ENCODE data around the gene FAM25A. TPM values are rescaled to one million over a fixed set of nuclear protein-coding genes. Genes with fewer than 3 reads are reported as not detected.
A peak's percentile ranks its signal among the peaks of the same experiment; 100 is the strongest.
"Not testable (repeated sequence)": the region's sequence is repeated elsewhere in the genome, so short reads cannot be mapped to it uniquely, and the experiment has no call there.

FAM25A gene
- total RNA-seq, 6 donors from 2014 or later = not detected

DNA sequence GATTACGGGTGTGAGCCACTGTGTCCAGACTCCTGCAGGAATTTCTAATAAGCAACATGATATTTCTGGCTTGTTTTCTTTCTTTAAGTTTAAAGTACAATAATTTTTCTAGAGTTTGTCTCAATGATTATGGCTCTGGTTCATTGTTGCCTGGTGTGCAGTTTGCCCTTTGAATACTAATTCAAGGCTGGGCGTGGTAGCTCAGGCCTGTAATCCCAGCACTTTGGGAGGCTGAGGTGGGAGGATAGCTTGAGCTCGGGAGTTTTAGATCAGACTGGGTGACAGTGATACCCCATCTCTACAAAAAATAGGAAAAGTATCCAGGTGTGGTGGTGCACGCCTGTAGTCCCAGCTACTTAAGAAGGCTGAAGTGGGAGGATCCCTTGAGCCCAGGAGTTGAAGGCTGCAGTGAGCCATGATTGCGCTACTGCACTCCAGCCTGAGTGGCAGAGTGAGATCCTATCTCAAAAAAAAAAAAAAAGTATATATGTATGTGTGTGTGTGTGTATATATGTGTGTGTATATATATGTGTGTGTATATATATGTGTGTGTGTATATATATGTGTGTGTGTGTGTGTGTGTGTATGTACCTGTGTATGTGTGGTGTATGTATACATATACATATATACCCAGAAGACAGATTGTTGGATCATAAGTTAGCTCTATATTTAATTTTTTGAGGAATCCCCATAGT lies 43.6 kb upstream of the FAM25A start:
- 96% methylated on average over 5 of the region's 5 CpGs for WGBS, 2 donors
- H3K27ac ChIP-seq = no peak overlapping the region
- ATAC-seq (ENCODE audit: low FRiP score in 2 of 2) (no peak), DNase-seq (no peak)
- peaks cover 10 to 18% (median 13%) of the 10 kb centered on the region in 4 donors for H3K4me1 ChIP-seq
- no peak overlapping the region for H3K4me3 ChIP-seq
- H3K9me3 ChIP-seq = no peaks in the 10 kb centered on the region
- no peak for TF ChIP-seq POLR2AphosphoS5 (IDR thresholded peaks at IDR 0.05)
- H3K27me3 ChIP-seq = no peaks in the 10 kb centered on the region
- H3K36me3 ChIP-seq = no peaks in the 10 kb centered on the region

DNA sequence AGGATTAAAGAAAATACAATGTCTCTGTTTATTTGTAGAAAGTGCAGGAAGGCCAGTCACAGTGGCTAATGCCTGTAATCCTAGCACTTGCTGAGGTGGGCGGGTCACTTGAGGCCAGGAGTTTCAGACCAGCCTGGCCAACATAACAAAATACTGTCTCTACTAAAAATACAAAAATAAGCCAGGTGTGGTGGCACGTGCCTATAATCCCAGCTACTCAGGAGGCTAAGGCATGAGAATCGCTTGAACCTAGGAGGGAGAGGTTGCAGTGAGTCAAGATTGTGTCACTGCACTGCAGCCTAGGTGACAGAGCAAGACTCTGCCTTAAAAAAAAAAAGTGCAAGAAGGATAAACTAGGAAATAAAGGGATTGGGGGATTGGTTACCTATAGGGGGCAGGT lies 41.6 kb upstream of the FAM25A start:
- WGBS, 2 donors = 75 to 86% methylated on average over 3 of the region's 3 CpGs
- not testable (repeated sequence) for H3K9me3 ChIP-seq; ATAC-seq (ENCODE audit: low FRiP score in 2 of 2); H3K27me3 ChIP-seq; H3K36me3 ChIP-seq; H3K4me3 ChIP-seq; DNase-seq
- Histone ChIP-seq H3K4me1 (peaks cover 0 to 13% (median 11%) of the 10 kb centered on the region in 4 donors), H3K27ac (peak overlapping the region in 2 of 4 donors; percentile 43 to 53)

DNA sequence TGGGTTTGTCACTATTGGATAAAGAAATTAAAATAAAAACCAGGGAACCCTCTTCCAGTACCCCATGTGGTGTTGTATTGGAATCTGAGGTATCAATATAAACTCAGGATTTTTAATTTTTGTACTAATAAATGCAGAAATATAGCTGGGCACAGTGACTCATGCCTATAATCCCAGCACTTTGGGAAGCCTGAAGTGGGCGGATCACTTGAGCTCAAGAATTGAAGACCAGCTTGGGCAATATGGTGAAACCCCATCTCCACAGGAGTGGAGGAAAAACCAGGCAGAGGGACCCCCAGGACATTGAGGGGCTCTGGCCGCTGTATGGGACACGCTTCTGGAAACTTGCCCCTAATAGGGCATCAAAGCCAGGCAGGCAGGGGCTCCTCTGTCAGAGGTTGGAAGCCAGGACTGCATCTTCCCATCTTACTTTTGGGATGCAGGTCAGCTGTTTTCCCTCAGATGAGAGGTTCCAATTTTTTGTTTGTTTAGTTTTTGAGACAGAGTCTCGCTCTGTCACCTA lies 40.7 kb upstream of the FAM25A start:
- WGBS, 2 donors = 73 to 84% methylated on average over 3 to 4 of the region's 4 CpGs
- TF ChIP-seq EP300 (IDR thresholded peaks at IDR 0.05) (no peak), POLR2AphosphoS5 (IDR thresholded peaks at IDR 0.05) (no peak), POLR2A (IDR thresholded peaks at IDR 0.05) (no peak)
- TF ChIP-seq, protein P1, sequence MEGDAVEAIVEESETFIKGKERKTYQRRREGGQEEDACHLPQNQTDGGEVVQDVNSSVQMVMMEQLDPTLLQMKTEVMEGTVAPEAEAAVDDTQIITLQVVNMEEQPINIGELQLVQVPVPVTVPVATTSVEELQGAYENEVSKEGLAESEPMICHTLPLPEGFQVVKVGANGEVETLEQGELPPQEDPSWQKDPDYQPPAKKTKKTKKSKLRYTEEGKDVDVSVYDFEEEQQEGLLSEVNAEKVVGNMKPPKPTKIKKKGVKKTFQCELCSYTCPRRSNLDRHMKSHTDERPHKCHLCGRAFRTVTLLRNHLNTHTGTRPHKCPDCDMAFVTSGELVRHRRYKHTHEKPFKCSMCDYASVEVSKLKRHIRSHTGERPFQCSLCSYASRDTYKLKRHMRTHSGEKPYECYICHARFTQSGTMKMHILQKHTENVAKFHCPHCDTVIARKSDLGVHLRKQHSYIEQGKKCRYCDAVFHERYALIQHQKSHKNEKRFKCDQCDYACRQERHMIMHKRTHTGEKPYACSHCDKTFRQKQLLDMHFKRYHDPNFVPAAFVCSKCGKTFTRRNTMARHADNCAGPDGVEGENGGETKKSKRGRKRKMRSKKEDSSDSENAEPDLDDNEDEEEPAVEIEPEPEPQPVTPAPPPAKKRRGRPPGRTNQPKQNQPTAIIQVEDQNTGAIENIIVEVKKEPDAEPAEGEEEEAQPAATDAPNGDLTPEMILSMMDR (IDR thresholded peaks at IDR 0.05) = no peak
- peak overlapping the region in 3 of 4 donors; percentile 51 to 79 (median 62) for H3K27ac ChIP-seq
- no peak overlapping the region for H3K4me3 ChIP-seq
- H3K36me3 ChIP-seq = no peaks in the 10 kb centered on the region
- ATAC-seq (ENCODE audit: low FRiP score in 2 of 2) (no peak), DNase-seq (no peak)
- H3K9me3 ChIP-seq = no peaks in the 10 kb centered on the region
- H3K27me3 ChIP-seq = no peaks in the 10 kb centered on the region
- H3K4me1 ChIP-seq = peaks cover 0 to 13% (median 11%) of the 10 kb centered on the region in 4 donors

DNA sequence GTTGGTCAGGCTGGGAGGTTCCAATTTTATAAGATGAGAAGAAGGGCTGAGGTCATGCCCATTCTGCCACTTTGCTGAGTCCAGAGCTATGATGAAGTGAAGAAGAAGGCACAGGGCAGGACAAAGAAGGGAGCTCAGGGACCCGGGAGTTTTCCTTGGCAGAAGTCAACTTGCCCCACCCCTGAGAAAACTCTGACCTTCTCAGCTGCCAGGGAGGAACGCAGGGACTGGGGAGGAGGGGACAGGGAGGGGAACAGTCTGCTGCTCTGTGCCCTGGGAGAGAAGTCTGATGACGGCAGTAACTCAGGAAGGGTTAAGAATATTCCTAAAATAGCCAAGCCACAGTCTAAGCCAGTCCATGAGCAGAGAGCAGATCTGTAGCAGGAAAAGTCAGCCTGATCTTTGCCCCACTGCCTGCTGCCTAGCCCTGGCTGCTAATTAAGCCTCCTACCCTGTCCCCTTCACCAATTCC lies 40.1 kb upstream of the FAM25A start:
- Histone ChIP-seq H3K4me1 (peaks cover 0 to 12% (median 10%) of the 10 kb centered on the region in 4 donors), H3K27me3 (no peaks in the 10 kb centered on the region), H3K36me3 (no peaks in the 10 kb centered on the region), H3K9me3 (no peaks in the 10 kb centered on the region), H3K4me3 (no peak overlapping the region), H3K27ac (peak overlapping the region in 3 of 4 donors; percentile 51 to 79 (median 62))
- ATAC-seq (ENCODE audit: low FRiP score in 2 of 2) = peak in 1 of 2 donors; percentile 73
- 24% methylated on average over 3 of the region's 3 CpGs for WGBS, 2 donors
- peak in 1 of 4 donors; percentile 27 for TF ChIP-seq EP300 (IDR thresholded peaks at IDR 0.05)
- TF ChIP-seq POLR2AphosphoS5 (IDR thresholded peaks at IDR 0.05) = peak in 1 of 2 donors; percentile 9
- TF ChIP-seq POLR2A (IDR thresholded peaks at IDR 0.05) = no peak
- TF ChIP-seq, protein P1 (IDR thresholded peaks at IDR 0.05) = no peak
- DNase-seq = peak in 1 of 2 donors; percentile 22

DNA sequence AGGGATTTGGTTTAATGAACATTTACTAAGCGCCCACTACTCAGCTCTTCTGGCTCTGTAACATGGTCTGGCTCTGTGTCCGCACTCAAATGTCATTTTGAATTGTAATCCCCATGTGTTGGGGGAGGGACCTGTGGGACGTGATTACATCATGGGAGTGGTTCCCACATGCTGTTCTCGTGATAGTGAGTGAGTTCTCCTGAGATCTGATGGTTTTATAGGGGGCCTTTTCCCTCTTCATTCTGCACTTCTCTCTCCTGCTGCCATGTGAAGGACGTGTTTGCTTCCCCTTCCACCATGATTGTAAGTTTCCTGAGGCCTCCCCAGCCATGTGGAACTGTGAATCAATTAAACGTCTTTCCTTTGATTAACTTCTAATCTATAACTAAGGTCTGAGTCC lies 39.1 kb upstream of the FAM25A start:
- 71 to 83% methylated on average over 6 of the region's 6 CpGs for WGBS, 2 donors
- not testable (repeated sequence) for H3K27me3 ChIP-seq; H3K36me3 ChIP-seq; H3K4me3 ChIP-seq; DNase-seq; ATAC-seq (ENCODE audit: low FRiP score in 2 of 2); H3K9me3 ChIP-seq
- Histone ChIP-seq H3K27ac (peak overlapping the region in 2 of 4 donors; percentile 62 to 79), H3K4me1 (peaks cover 0 to 12% (median 9%) of the 10 kb centered on the region in 4 donors)

DNA sequence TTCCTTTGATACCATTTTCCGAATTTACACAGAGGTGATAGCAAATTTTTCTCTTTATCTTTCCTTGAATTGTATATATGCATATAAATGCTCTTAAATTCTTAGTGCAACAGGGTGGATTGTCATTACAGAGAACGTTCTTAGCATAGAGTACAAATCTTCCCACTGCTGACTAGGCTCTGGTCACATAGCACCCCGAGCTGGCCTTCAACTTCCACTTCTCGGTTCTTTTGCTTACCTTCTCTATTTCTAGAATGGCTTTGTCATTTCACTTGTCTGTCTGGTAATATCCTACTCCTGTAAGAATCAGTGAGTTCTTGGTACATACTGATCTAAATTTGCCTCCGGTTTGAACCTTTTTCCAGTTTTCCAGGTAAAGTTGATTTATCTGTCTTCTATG lies 38.4 kb upstream of the FAM25A start:
- H3K36me3 ChIP-seq = no peaks in the 10 kb centered on the region
- TF ChIP-seq, protein P1 (IDR thresholded peaks at IDR 0.05) = no peak
- no peak for TF ChIP-seq EP300 (IDR thresholded peaks at IDR 0.05)
- TF ChIP-seq POLR2AphosphoS5 (IDR thresholded peaks at IDR 0.05) = no peak
- no peak for TF ChIP-seq POLR2A (IDR thresholded peaks at IDR 0.05)
- 84 to 91% methylated on average over 5 of the region's 5 CpGs for WGBS, 2 donors
- no peak overlapping the region for H3K4me3 ChIP-seq
- peaks cover 0 to 12% (median 9%) of the 10 kb centered on the region in 4 donors for H3K4me1 ChIP-seq
- H3K27me3 ChIP-seq = no peaks in the 10 kb centered on the region
- H3K27ac ChIP-seq = no peak overlapping the region
- no peak for ATAC-seq (ENCODE audit: low FRiP score in 2 of 2)
- H3K9me3 ChIP-seq = no peaks in the 10 kb centered on the region
- DNase-seq = no peak

DNA sequence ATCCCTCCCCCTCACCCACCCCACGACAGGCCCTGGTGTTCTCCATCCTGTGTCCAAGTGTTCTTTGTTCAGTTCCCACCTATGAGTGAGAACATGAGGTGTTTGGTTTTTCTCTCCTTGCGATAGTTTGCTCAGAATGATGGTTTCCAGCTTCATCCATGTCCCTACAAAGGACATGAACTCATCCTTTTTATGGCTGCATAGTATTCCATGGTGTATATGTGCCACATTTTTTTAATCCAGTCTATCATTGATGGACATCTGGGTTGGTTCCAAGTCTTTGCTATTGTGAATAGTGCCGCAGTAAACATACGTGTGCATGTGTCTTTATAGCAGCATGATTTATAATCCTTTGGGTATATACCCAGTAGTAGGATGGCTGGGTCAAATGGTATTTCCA lies 35.6 kb upstream of the FAM25A start:
- not testable (repeated sequence) for ATAC-seq (ENCODE audit: low FRiP score in 2 of 2); H3K36me3 ChIP-seq; DNase-seq; H3K27me3 ChIP-seq; H3K4me3 ChIP-seq; H3K27ac ChIP-seq; H3K9me3 ChIP-seq
- 93 to 94% methylated on average over 4 of the region's 4 CpGs for WGBS, 2 donors
- H3K4me1 ChIP-seq = peaks cover 0 to 10% (median 9%) of the 10 kb centered on the region in 4 donors
